Sigmoid colon (tissue), 7 donors: ENCODE data around the gene GALNT12. TPM values are rescaled to one million over a fixed set of nuclear protein-coding genes. Genes with fewer than 3 reads are reported as not detected.

ENCODE experiments used
- DNase-seq: peaks from one replicate; pipeline ENCODE4 v3.0.0-alpha.2; 2019
- H3K27ac ChIP-seq, 4 donors: fragments of 200-600 bp; sonication (generic); one replicate each; pipeline ENCODE4 v1.5.1; 2016 to 2019; ENCODE audit warnings: mild to moderate bottlenecking in 1 of 4
- H3K27me3 ChIP-seq, 3 donors: fragments of 200-600 bp; sonication (generic); one replicate each; pipeline ENCODE4 v1.5.1; 2019; ENCODE audit warnings: mild to moderate bottlenecking in 1 of 3
- H3K36me3 ChIP-seq, 4 donors: fragments of 200-600 bp; sonication (generic); one replicate each; pipeline ENCODE4 v1.5.1; 2016 to 2019
- H3K4me1 ChIP-seq, 4 donors: fragments of 200-600 bp; sonication (generic); one replicate each; pipeline ENCODE4 v1.5.1; 2017 to 2019
- H3K4me3 ChIP-seq, 4 donors: fragments of 200-600 bp; sonication (generic); one replicate each; pipeline ENCODE4 v1.5.1; 2017 to 2019; ENCODE audit warnings: mild to moderate bottlenecking in 2 of 4, moderate library complexity in 1 of 4
- H3K9me3 ChIP-seq, 4 donors: fragments of 200-600 bp in 3 of 4; sonication (generic) in 3 of 4; one replicate each; pipeline versions ENCODE4 v1.5.1 to v1.6.1; 2013 to 2019
- EP300 ChIP-seq, 4 donors: sonication (generic); formaldehyde crosslinking; IDR thresholded peaks; one replicate each; pipeline ENCODE4 v1.6.1; 2017; ENCODE audit warnings: antibody characterized with exemption in 4 of 4
- POLR2A ChIP-seq, 2 donors: fragments of 450-650 bp; IDR thresholded peaks; one replicate each; pipeline ENCODE4 v1.6.1; 2016; ENCODE audit warnings: antibody characterized with exemption in 2 of 2, mild to moderate bottlenecking in 2 of 2, moderate library complexity in 2 of 2
- POLR2AphosphoS5 ChIP-seq, 4 donors: sonication (generic); formaldehyde crosslinking; IDR thresholded peaks; one replicate each; pipeline ENCODE4 v1.6.1; 2017; ENCODE audit warnings: antibody characterized with exemption in 4 of 4
- WGBS, 2 donors: extraction: QIAGEN DNeasy Blood & Tissue Kit; methylation state at CpG; one replicate each; pipeline ENCODE4 v1.1.7; 2013; 5-methylcytosine and 5-hydroxymethylcytosine counted together
- intact Hi-C: fragments of 100-400 bp; cut with DNase I; formaldehyde crosslinking; loops from one replicate; pipeline ENCODE4 v1.15.1; 2023
- polyA plus RNA-seq, 3 donors: library from polyadenylated mRNA; stranded (reverse); fragments of 200-250 nt; gene quantifications; one replicate each; pipeline ENCODE4 v1.2.3, GENCODE V29; 2013
- total RNA-seq, 4 donors: library from RNA; depleted of rRNA; stranded (reverse); fragments of >200 nt; gene quantifications; one replicate each; pipeline ENCODE4 v1.1.0, GENCODE V29; 2016
- TF ChIP-seq, protein P1 (sequence below), 4 experiments: fragments of 450-650 bp in 3 of 4; fragments of 200-600 bp in 1 of 4; IDR thresholded peaks; one replicate each; pipeline ENCODE4 v1.5.1; 2016 to 2019; ENCODE audit warnings: antibody characterized with exemption in 4 of 4, mild to moderate bottlenecking in 3 of 4, moderate library complexity in 2 of 4
- donor health status: healthy with polysubstance abuse.
- donor health status: Bipolar disorder and iron deficiency.
- donor health status: healthy.

Gene GALNT12
- total and polyA plus RNA-seq, 7 donors, result 11.5 to 34.2 (median 18.9) TPM

GRCh38 chr9:98873526-98873925 is 66.1 kb downstream of the GALNT12 start:
- intact Hi-C loops, result no loop called here
- Histone ChIP-seq H3K4me3 (no peak overlapping the region), H3K27me3 (no peaks in the 10 kb centered on the region), H3K9me3 (no peaks in the 10 kb centered on the region), H3K36me3 (no peaks in the 10 kb centered on the region), H3K4me1 (peaks cover 0 to 9% (median 8%) of the 10 kb centered on the region in 4 donors), H3K27ac (peak overlapping the region in 1 of 4 donors; percentile 28)
- WGBS, 2 donors, result 88 to 93% methylated on average over 2 of the region's 2 CpGs
- TF ChIP-seq, protein P1, sequence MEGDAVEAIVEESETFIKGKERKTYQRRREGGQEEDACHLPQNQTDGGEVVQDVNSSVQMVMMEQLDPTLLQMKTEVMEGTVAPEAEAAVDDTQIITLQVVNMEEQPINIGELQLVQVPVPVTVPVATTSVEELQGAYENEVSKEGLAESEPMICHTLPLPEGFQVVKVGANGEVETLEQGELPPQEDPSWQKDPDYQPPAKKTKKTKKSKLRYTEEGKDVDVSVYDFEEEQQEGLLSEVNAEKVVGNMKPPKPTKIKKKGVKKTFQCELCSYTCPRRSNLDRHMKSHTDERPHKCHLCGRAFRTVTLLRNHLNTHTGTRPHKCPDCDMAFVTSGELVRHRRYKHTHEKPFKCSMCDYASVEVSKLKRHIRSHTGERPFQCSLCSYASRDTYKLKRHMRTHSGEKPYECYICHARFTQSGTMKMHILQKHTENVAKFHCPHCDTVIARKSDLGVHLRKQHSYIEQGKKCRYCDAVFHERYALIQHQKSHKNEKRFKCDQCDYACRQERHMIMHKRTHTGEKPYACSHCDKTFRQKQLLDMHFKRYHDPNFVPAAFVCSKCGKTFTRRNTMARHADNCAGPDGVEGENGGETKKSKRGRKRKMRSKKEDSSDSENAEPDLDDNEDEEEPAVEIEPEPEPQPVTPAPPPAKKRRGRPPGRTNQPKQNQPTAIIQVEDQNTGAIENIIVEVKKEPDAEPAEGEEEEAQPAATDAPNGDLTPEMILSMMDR (IDR thresholded peaks at IDR 0.05), result no peak
- TF ChIP-seq POLR2AphosphoS5 (IDR thresholded peaks at IDR 0.05), result no peak
- TF ChIP-seq POLR2A (IDR thresholded peaks at IDR 0.05), result no peak
- no peak for TF ChIP-seq EP300 (IDR thresholded peaks at IDR 0.05)
- DNase-seq, result no peak

DNA sequence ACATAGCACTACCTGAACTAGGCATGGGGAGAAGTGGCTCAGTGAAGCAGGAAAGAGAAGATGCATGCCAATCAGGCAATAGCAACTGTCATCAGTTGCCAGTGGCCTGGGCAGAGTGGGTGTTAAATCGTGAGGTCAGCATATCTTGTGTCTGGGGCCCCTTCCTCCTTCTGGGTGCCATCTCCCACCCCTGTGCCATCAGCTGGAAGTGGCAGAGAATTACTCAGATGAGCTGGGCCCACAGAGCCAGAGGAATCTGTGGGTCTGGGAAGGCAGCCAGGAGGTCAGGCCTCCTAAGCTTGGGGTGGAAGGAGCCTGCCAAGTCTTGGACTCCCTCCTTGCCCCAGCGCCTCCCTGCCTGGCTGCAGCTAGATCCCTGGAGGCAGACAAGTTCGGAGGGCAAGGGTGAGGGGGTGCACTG is 66.5 kb downstream of the GALNT12 start:
- Histone ChIP-seq H3K4me3 (no peak overlapping the region), H3K4me1 (peaks cover 0 to 12% (median 9%) of the 10 kb centered on the region in 4 donors), H3K27ac (peak overlapping the region in 1 of 4 donors; percentile 28), H3K9me3 (no peaks in the 10 kb centered on the region), H3K36me3 (no peaks in the 10 kb centered on the region), H3K27me3 (no peaks in the 10 kb centered on the region)
- TF ChIP-seq POLR2AphosphoS5 (IDR thresholded peaks at IDR 0.05), result no peak
- TF ChIP-seq EP300 (IDR thresholded peaks at IDR 0.05), result no peak
- TF ChIP-seq, protein P1 (IDR thresholded peaks at IDR 0.05), result no peak
- no peak for TF ChIP-seq POLR2A (IDR thresholded peaks at IDR 0.05)
- 76 to 77% methylated on average over 3 of the region's 3 CpGs for WGBS, 2 donors
- DNase-seq, result no peak
- intact Hi-C loops, result no loop called here

DNA sequence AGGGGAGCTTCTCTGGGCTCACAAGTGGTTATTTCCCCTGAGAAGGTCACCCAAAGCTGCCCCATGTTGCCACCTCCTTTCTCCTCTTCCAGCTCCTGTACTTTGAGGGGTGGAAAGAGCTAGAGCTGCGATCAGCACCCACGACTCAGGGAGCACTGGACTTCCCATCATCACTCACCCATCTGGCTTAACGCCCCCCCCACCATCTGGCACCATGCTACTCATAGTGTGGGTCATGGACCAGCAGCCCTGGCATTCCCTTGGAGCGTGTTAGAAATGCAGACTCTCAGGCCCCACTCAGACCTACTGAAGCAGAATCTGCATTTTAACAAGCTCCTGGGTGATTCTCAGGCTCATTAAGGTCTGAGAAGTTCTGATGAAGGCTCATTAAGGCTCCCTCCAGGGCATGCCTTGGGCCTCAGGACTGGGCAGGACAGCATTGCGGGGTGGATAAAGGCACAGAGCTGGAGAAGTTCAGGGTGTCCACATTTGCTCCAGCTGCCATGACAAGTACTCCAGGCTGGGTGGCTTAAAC is 67.3 kb downstream of the GALNT12 start:
- H3K4me3 ChIP-seq, result no peak overlapping the region
- TF ChIP-seq EP300 (IDR thresholded peaks at IDR 0.05) (no peak), POLR2A (IDR thresholded peaks at IDR 0.05) (no peak), POLR2AphosphoS5 (IDR thresholded peaks at IDR 0.05) (no peak)
- TF ChIP-seq, protein P1 (IDR thresholded peaks at IDR 0.05), result no peak
- H3K36me3 ChIP-seq, result no peaks in the 10 kb centered on the region
- H3K27me3 ChIP-seq, result no peaks in the 10 kb centered on the region
- peaks cover 0 to 20% (median 17%) of the 10 kb centered on the region in 4 donors for H3K4me1 ChIP-seq
- no peak for DNase-seq
- H3K27ac ChIP-seq, result no peak overlapping the region
- H3K9me3 ChIP-seq, result no peaks in the 10 kb centered on the region
- 82 to 85% methylated on average over 5 of the region's 5 CpGs for WGBS, 2 donors
- intact Hi-C loops, result no loop called here

GRCh38 chr9:98875536-98875935 is 68.1 kb downstream of the GALNT12 start:
- peaks cover 0 to 27% (median 24%) of the 10 kb centered on the region in 4 donors for H3K4me1 ChIP-seq
- WGBS, 2 donors, result 69 to 80% methylated on average over 5 of the region's 5 CpGs
- no peaks in the 10 kb centered on the region for H3K36me3 ChIP-seq
- intact Hi-C loops, result no loop called here
- H3K4me3 ChIP-seq, result no peak overlapping the region
- H3K27ac ChIP-seq, result no peak overlapping the region
- DNase-seq, result no peak
- TF ChIP-seq EP300 (IDR thresholded peaks at IDR 0.05), result no peak
- TF ChIP-seq, protein P1 (IDR thresholded peaks at IDR 0.05), result no peak
- H3K27me3 ChIP-seq, result no peaks in the 10 kb centered on the region
- no peaks in the 10 kb centered on the region for H3K9me3 ChIP-seq

- DNase-seq, result no peak
- peaks cover 0 to 36% (median 26%) of the 10 kb centered on the region in 4 donors for H3K4me1 ChIP-seq
- no peaks in the 10 kb centered on the region for H3K9me3 ChIP-seq
- no peak overlapping the region for H3K4me3 ChIP-seq
- no peak overlapping the region for H3K27ac ChIP-seq
- 85 to 86% methylated on average over 6 of the region's 6 CpGs for WGBS, 2 donors
- H3K27me3 ChIP-seq, result no peaks in the 10 kb centered on the region
- H3K36me3 ChIP-seq, result no peaks in the 10 kb centered on the region
- no peak for TF ChIP-seq POLR2A (IDR thresholded peaks at IDR 0.05)
- no peak for TF ChIP-seq EP300 (IDR thresholded peaks at IDR 0.05)
- intact Hi-C loops, result no loop called here
Measured at GRCh38 chr9:98877311-98877710, 69.8 kb downstream of the GALNT12 start.
